Mammary epithelial cell (primary cell): ENCODE results near the gene ATF2.

Source experiments
- EZH2 ChIP-seq: IDR thresholded peaks from 2 replicates; pipeline ENCODE4 v1.6.1; 2012; ENCODE audit warnings: low read length, inconsistent platforms, borderline replicate concordance
- TF ChIP-seq, protein P1 (sequence below), 2 donors: IDR thresholded peaks in 1 of 2; conservative IDR thresholded peaks in 1 of 2; 2 replicates each; pipeline ENCODE4 v1.5.1; 2011 to 2012; ENCODE audit warnings: inconsistent platforms in 2 of 2, low read length in 2 of 2, mild to moderate bottlenecking in 2 of 2, control low read depth in 1 of 2, low read depth in 1 of 2; ENCODE audit not compliant: insufficient read depth in 1 of 2; ENCODE audit errors: extremely low read depth in 1 of 2

GRCh38 chr2:175049661-175050060 lies 118.3 kb downstream of the ATF2 start:
- TF ChIP-seq, protein P1, sequence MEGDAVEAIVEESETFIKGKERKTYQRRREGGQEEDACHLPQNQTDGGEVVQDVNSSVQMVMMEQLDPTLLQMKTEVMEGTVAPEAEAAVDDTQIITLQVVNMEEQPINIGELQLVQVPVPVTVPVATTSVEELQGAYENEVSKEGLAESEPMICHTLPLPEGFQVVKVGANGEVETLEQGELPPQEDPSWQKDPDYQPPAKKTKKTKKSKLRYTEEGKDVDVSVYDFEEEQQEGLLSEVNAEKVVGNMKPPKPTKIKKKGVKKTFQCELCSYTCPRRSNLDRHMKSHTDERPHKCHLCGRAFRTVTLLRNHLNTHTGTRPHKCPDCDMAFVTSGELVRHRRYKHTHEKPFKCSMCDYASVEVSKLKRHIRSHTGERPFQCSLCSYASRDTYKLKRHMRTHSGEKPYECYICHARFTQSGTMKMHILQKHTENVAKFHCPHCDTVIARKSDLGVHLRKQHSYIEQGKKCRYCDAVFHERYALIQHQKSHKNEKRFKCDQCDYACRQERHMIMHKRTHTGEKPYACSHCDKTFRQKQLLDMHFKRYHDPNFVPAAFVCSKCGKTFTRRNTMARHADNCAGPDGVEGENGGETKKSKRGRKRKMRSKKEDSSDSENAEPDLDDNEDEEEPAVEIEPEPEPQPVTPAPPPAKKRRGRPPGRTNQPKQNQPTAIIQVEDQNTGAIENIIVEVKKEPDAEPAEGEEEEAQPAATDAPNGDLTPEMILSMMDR (conservative IDR thresholded peaks at IDR 0.05 in 1 of 2, IDR thresholded peaks at IDR 0.05 in 1 of 2; ENCODE audit: extremely low read depth in 1 of 2, insufficient read depth in 1 of 2, low read depth in 1 of 2, low read length in 2 of 2), result no peak
- TF ChIP-seq EZH2, result no peak
